ENCODE data around the gene RAP1A. TPM values are rescaled to one million over a fixed set of nuclear protein-coding genes. Genes with fewer than 3 reads are reported as not detected.

Gene RAP1A
- total and polyA plus RNA-seq, 2 donors (not counting 3 experiments of a cell fraction or from before 2014, with no cell fraction given), result 17.8 to 56.4 TPM

GRCh38 chr1:111664652-111665051, 45.1 kb downstream of the RAP1A start:
- dilution Hi-C loops (cut with MboI; ENCODE audit: extremely low pct_ligation_motif_present, low sequenced_read_pairs), result no loop called here
- Histone ChIP-seq H3K9me3 (replicated peaks; ENCODE audit: control insufficient read depth, insufficient read depth, low read length) (no peaks in the 10 kb centered on the region), H3K4me2 (ENCODE audit: insufficient read depth, low read length) (no peak overlapping the region), H3K79me2 (ENCODE audit: control insufficient read depth, insufficient read depth, low read length) (peaks cover 32% of the 10 kb centered on the region), H3K9me1 (replicated peaks; ENCODE audit: control insufficient read depth, extremely low read depth, insufficient read depth, low read length) (no peaks in the 10 kb centered on the region), H3K4me1 (ENCODE audit: control insufficient read depth, extremely low read depth, insufficient read depth, low read length) (peaks cover 2% of the 10 kb centered on the region), H3K36me3 (ENCODE audit: control insufficient read depth in 2 of 2, extremely low read depth in 1 of 2, insufficient read depth in 2 of 2, low read length in 2 of 2) (no peaks in the 10 kb centered on the region), H3K27ac (ENCODE audit: insufficient read depth, low read depth, low read length) (no peak overlapping the region), H4K20me1 (replicated peaks; ENCODE audit: control insufficient read depth, extremely low read depth, insufficient read depth, low read length) (peaks cover 11% of the 10 kb centered on the region), H3K27me3 (ENCODE audit: control insufficient read depth in 2 of 2, insufficient read depth in 2 of 2, low read length in 2 of 2) (no peaks in the 10 kb centered on the region), H3K4me3 (replicated peaks in 1 of 3; ENCODE audit: insufficient read depth in 1 of 3, low read depth in 1 of 3, low read length in 3 of 3) (no peak overlapping the region), H3K9ac (replicated peaks; ENCODE audit: extremely low read depth, insufficient read depth, low read length) (no peak overlapping the region), H2AFZ (ENCODE audit: low read depth, low read length) (no peak overlapping the region)
- ChIA-PET CTCF (interaction anchor here (1.0 to 1.8 kb wide), 2 partner anchors 16 to 156 kb away, joined by 3 to 9 read pairs; no protein-coding TSS in a partner anchor), POLR2A (no interaction called here)
- BruUV-seq (replicated peaks), result no TSS peak
- DNase-seq (ENCODE audit: low read depth, low spot score), result no peak
- no peak for FAIRE-seq
- no peak for TF ChIP-seq CTCF (IDR thresholded peaks at IDR 0.05; ENCODE audit: extremely low read depth in 1 of 2, insufficient read depth in 1 of 2, low read depth in 1 of 2, low read length in 2 of 2)
- TF ChIP-seq GATA2 (IDR thresholded peaks at IDR 0.05; ENCODE audit: insufficient read depth, insufficient read length, low read depth, low read length), result no peak
- intact Hi-C loops (cut with micrococcal nuclease), result loop anchor here (1.0 kb wide), 1 partner anchor 8 kb away; no protein-coding TSS in a partner anchor

GRCh38 chr1:111665497-111665896, 45.9 kb downstream of the RAP1A start:
- Histone ChIP-seq H2AFZ (ENCODE audit: low read depth, low read length) (no peak overlapping the region), H3K27ac (ENCODE audit: insufficient read depth, low read depth, low read length) (no peak overlapping the region), H3K9me3 (replicated peaks; ENCODE audit: control insufficient read depth, insufficient read depth, low read length) (no peaks in the 10 kb centered on the region), H4K20me1 (replicated peaks; ENCODE audit: control insufficient read depth, extremely low read depth, insufficient read depth, low read length) (peaks cover 11% of the 10 kb centered on the region), H3K36me3 (ENCODE audit: control insufficient read depth in 2 of 2, extremely low read depth in 1 of 2, insufficient read depth in 2 of 2, low read length in 2 of 2) (no peaks in the 10 kb centered on the region), H3K27me3 (ENCODE audit: control insufficient read depth in 2 of 2, insufficient read depth in 2 of 2, low read length in 2 of 2) (no peaks in the 10 kb centered on the region), H3K9ac (replicated peaks; ENCODE audit: extremely low read depth, insufficient read depth, low read length) (no peak overlapping the region), H3K9me1 (replicated peaks; ENCODE audit: control insufficient read depth, extremely low read depth, insufficient read depth, low read length) (no peaks in the 10 kb centered on the region), H3K79me2 (ENCODE audit: control insufficient read depth, insufficient read depth, low read length) (peaks cover 28% of the 10 kb centered on the region), H3K4me2 (ENCODE audit: insufficient read depth, low read length) (no peak overlapping the region), H3K4me3 (replicated peaks in 1 of 3; ENCODE audit: insufficient read depth in 1 of 3, low read depth in 1 of 3, low read length in 3 of 3) (no peak overlapping the region), H3K4me1 (ENCODE audit: control insufficient read depth, extremely low read depth, insufficient read depth, low read length) (peaks cover 2% of the 10 kb centered on the region)
- dilution Hi-C loops (cut with MboI; ENCODE audit: extremely low pct_ligation_motif_present, low sequenced_read_pairs) (no loop called here), intact Hi-C loops (cut with micrococcal nuclease) (no loop called here)
- FAIRE-seq (no peak), DNase-seq (ENCODE audit: low read depth, low spot score) (no peak)
- BruUV-seq (replicated peaks), result no TSS peak
- POLR2A ChIA-PET, result no interaction called here
- CTCF ChIA-PET, result interaction anchor here (1.1 to 1.8 kb wide), 4 partner anchors 25 to 184 kb away, joined by 3 to 9 read pairs (median 4); no protein-coding TSS in a partner anchor
- TF ChIP-seq MYC (IDR thresholded peaks at IDR 0.05; ENCODE audit: low read depth, low read length), result no peak
- TF ChIP-seq GATA2 (IDR thresholded peaks at IDR 0.05; ENCODE audit: insufficient read depth, insufficient read length, low read depth, low read length), result no peak
- TF ChIP-seq FOS (IDR thresholded peaks at IDR 0.05; ENCODE audit: borderline replicate concordance, insufficient read depth, low read length), result no peak
- TF ChIP-seq EZH2 (IDR thresholded peaks at IDR 0.05; ENCODE audit: borderline replicate concordance, low read depth, low read length, severe bottlenecking), result no peak
- no peak for TF ChIP-seq MAX (IDR thresholded peaks at IDR 0.05; ENCODE audit: insufficient read depth, insufficient read length)
- TF ChIP-seq POLR2A (IDR thresholded peaks at IDR 0.05; ENCODE audit: low read depth, low read length), result no peak
- no peak for TF ChIP-seq JUN (IDR thresholded peaks at IDR 0.05; ENCODE audit: borderline replicate concordance, insufficient read depth, insufficient read length, low read depth)
- TF ChIP-seq POLR2AphosphoS5 (IDR thresholded peaks at IDR 0.05; ENCODE audit: insufficient read depth, low read depth, low read length), result no peak
- TF ChIP-seq CTCF (IDR thresholded peaks at IDR 0.05; ENCODE audit: extremely low read depth in 1 of 2, insufficient read depth in 1 of 2, low read depth in 1 of 2, low read length in 2 of 2), result no peak
